Left forelimb (tissue), 1 donor: ENCODE data around the gene PSME3IP1.
"Not testable (repeated sequence)": the region's sequence is repeated elsewhere in the genome, so short reads cannot be mapped to it uniquely, and the experiment has no call there.

ENCODE experiments used
- DNase-seq: peaks from one replicate; pipeline ENCODE4 v3.0.0-alpha.2; 2018; ENCODE audit warnings: low spot score

The PSME3IP1 gene

GRCh38 chr16:57123974-57124674 lies 61.7 kb downstream of the PSME3IP1 start:
- DNase-seq: no peak

GRCh38 chr16:57123216-57123973 lies 62.4 kb downstream of the PSME3IP1 start:
- no peak for DNase-seq

GRCh38 chr16:57118461-57119084 lies 67.3 kb downstream of the PSME3IP1 start:
- no peak for DNase-seq

GRCh38 chr16:57115514-57116182 lies 70.2 kb downstream of the PSME3IP1 start:
- peak; percentile 75 for DNase-seq

- no peak for DNase-seq
These were observed 70.7 kb downstream of the PSME3IP1 start for GRCh38 chr16:57115168-57115513.

GRCh38 chr16:57113664-57114063 lies 72.2 kb downstream of the PSME3IP1 start:
- DNase-seq: no peak

- DNase-seq: no peak
These were observed 72.8 kb downstream of the PSME3IP1 start for GRCh38 chr16:57113042-57113453.

- no peak for DNase-seq
These were observed 73.3 kb downstream of the PSME3IP1 start for GRCh38 chr16:57112403-57113041.

GRCh38 chr16:57111420-57111819 lies 74.4 kb downstream of the PSME3IP1 start:
- no peak for DNase-seq

GRCh38 chr16:57110937-57111336 lies 74.9 kb downstream of the PSME3IP1 start:
- no peak for DNase-seq

- DNase-seq: not testable (repeated sequence)
These were observed 76.4 kb downstream of the PSME3IP1 start for GRCh38 chr16:57109259-57110105.

GRCh38 chr16:57108432-57108831 lies 77.4 kb downstream of the PSME3IP1 start:
- DNase-seq: no peak

- DNase-seq: no peak
These were observed 78.4 kb downstream of the PSME3IP1 start for GRCh38 chr16:57107321-57107922.

- no peak for DNase-seq
These were observed 79.1 kb downstream of the PSME3IP1 start for GRCh38 chr16:57106767-57107166.

GRCh38 chr16:57105184-57105583 lies 80.7 kb downstream of the PSME3IP1 start:
- DNase-seq: no peak

- DNase-seq: no peak
These were observed 81.1 kb downstream of the PSME3IP1 start for GRCh38 chr16:57104706-57105105.

GRCh38 chr16:57102888-57103851 lies 82.7 kb downstream of the PSME3IP1 start:
- no peak for DNase-seq
